A549 (cell line): ENCODE data around the gene USP6NL. TPM values are rescaled to one million over a fixed set of nuclear protein-coding genes. Genes with fewer than 3 reads are reported as not detected.

Experiments
- ATAC-seq, 2 experiments: fragments of 200-7000 bp in 1 of 2; fragments of >200 bp in 1 of 2; cut with Nextera tagmentation in 1 of 2; cut with Tn5 transposase in 1 of 2; 3 replicates each; pipeline versions ENCODE4 v1.8.0 to v1.9.1; 2018 to 2020; ENCODE audit warnings: mild to moderate bottlenecking in 1 of 2, moderate library complexity in 1 of 2
- CTCF ChIA-PET: fragments of 300-600 bp; sonication (Branson Sonifier 250); formaldehyde crosslinking; extraction: SDS; loops from one replicate; lab custom pipeline; 2021; ENCODE audit warnings: antibody characterized with exemption, inconsistent platforms; lab: Yijun Ruan, JAX
- POLR2A ChIA-PET: fragments of 350-600 bp; formaldehyde crosslinking; extraction: SDS; loops from one replicate; lab custom pipeline; 2021; ENCODE audit warnings: antibody characterized with exemption, inconsistent platforms; lab: Yijun Ruan, JAX
- DNase-seq, 2 experiments: peaks; one replicate each; pipeline versions ENCODE4 v3.0.0 to v3.0.0-alpha.2; 2011 to 2016; ENCODE audit warnings: low read depth in 1 of 2, low spot score in 1 of 2
- FAIRE-seq: peaks from 2 replicates; lab custom pipeline; 2011; peaks lifted over from hg19 to GRCh38; lab: Jason Lieb, UNC
- H3K27ac ChIP-seq, 2 experiments: fragments of >200 bp; sonication (Bioruptor Twin); formaldehyde crosslinking; 3 replicates each; pipeline ENCODE4 v1.5.1; 2016 to 2017
- H3K4me1 ChIP-seq: fragments of >200 bp; sonication (Bioruptor Twin); formaldehyde crosslinking; 3 replicates; pipeline ENCODE4 v1.6.1; 2016
- H3K4me2 ChIP-seq: fragments of >200 bp; sonication (Bioruptor Twin); formaldehyde crosslinking; 3 replicates; pipeline ENCODE4 v1.6.1; 2016
- H3K4me3 ChIP-seq: fragments of >200 bp; sonication (Bioruptor Twin); formaldehyde crosslinking; 3 replicates; pipeline ENCODE4 v1.5.1; 2016
- H3K9me3 ChIP-seq: fragments of >200 bp; sonication (Bioruptor Twin); formaldehyde crosslinking; 3 replicates; pipeline ENCODE4 v1.6.1; 2016
- BHLHE40 ChIP-seq: IDR thresholded peaks from 2 replicates; pipeline ENCODE4 v1.6.1; 2012; ENCODE audit warnings: low read depth, low read length, inconsistent platforms
- CBX2 ChIP-seq: fragments of 200-600 bp; sonication (generic); IDR thresholded peaks from 2 replicates; pipeline ENCODE4 v1.6.1; 2016; ENCODE audit warnings: low read depth, mild to moderate bottlenecking, borderline replicate concordance
- CHD4 ChIP-seq: fragments of 200-600 bp; sonication (generic); IDR thresholded peaks from 2 replicates; pipeline ENCODE4 v1.6.1; 2016; ENCODE audit warnings: antibody characterized with exemption, mild to moderate bottlenecking, borderline replicate concordance
- CTCF ChIP-seq: fragments of >200 bp; sonication (Bioruptor Twin); formaldehyde crosslinking; IDR thresholded peaks from 3 replicates; pipeline ENCODE4 v1.5.1; 2016
- EHF ChIP-seq: fragments of 250-450 bp; sonication (Bioruptor Pico); IDR thresholded peaks from 2 replicates; pipeline ENCODE4 v1.5.0; 2020; ENCODE audit warnings: mild to moderate bottlenecking
- ESRRA ChIP-seq: fragments of 150-350 bp; IDR thresholded peaks from 2 replicates; pipeline ENCODE4 v1.6.1; 2014; ENCODE audit warnings: mild to moderate bottlenecking, low read length, borderline replicate concordance
- FOSB ChIP-seq: fragments of 250-450 bp; sonication (Bioruptor Pico); IDR thresholded peaks from 2 replicates; pipeline ENCODE4 v1.5.0; 2020; ENCODE audit warnings: mild to moderate bottlenecking, moderate library complexity
- HEYL ChIP-seq: fragments of 250-450 bp; sonication (Bioruptor Pico); IDR thresholded peaks from 2 replicates; pipeline ENCODE4 v1.8.0; 2021; ENCODE audit warnings: mild to moderate bottlenecking, moderate library complexity
- HOXB13 ChIP-seq: fragments of 250-450 bp; sonication (Bioruptor Pico); IDR thresholded peaks from 2 replicates; pipeline ENCODE4 v1.5.0; 2020; ENCODE audit warnings: low read depth, mild to moderate bottlenecking, moderate library complexity
- HOXB5 ChIP-seq: fragments of 250-450 bp; sonication (Bioruptor Pico); IDR thresholded peaks from 2 replicates; pipeline ENCODE4 v1.5.0; 2020; ENCODE audit warnings: mild to moderate bottlenecking, moderate library complexity
- JUN ChIP-seq, 2 experiments: fragments of >200 bp; sonication (Bioruptor Twin); formaldehyde crosslinking; IDR thresholded peaks; 2 replicates in 1 of 2; 3 replicates in 1 of 2; pipeline ENCODE4 v1.6.1; 2016 to 2017
- KDM5A ChIP-seq: fragments of 200-600 bp; sonication (generic); IDR thresholded peaks from 2 replicates; pipeline ENCODE4 v1.6.1; 2016; ENCODE audit warnings: antibody characterized with exemption, mild to moderate bottlenecking
- NFE2L2 ChIP-seq: fragments of 150-350 bp; conservative IDR thresholded peaks from 2 replicates; pipeline ENCODE4 v1.6.1; 2014; ENCODE audit warnings: low read length
- POLR2AphosphoS2 ChIP-seq: conservative IDR thresholded peaks from 2 replicates; pipeline ENCODE4 v1.6.1; 2012; ENCODE audit warnings: low read length, improper control_type of control experiment, inconsistent platforms
- RFX5 ChIP-seq: fragments of 450-650 bp; IDR thresholded peaks from 2 replicates; pipeline ENCODE4 v1.7.1; 2014; ENCODE audit warnings: antibody characterized with exemption, mild to moderate bottlenecking, moderate library complexity
- SREBF2 ChIP-seq: fragments of 450-650 bp; IDR thresholded peaks from 2 replicates; pipeline ENCODE4 v1.6.1; 2014; ENCODE audit warnings: mild to moderate bottlenecking, moderate library complexity
- TFCP2L1 ChIP-seq: fragments of 250-450 bp; sonication (Bioruptor Pico); IDR thresholded peaks from 2 replicates; pipeline ENCODE4 v1.5.0; 2021; ENCODE audit warnings: mild to moderate bottlenecking
- ZSCAN20 ChIP-seq: fragments of 250-450 bp; sonication (Bioruptor Pico); IDR thresholded peaks from 2 replicates; pipeline ENCODE4 v1.8.0; 2022; ENCODE audit warnings: mild to moderate bottlenecking, moderate library complexity
- WGBS: methylation state at CpG from one replicate; pipeline ENCODE4 v1.1.6; 2017; ENCODE audit errors: missing lambda C conversion rate; 5-methylcytosine and 5-hydroxymethylcytosine counted together
- polyA plus RNA-seq, 4 experiments: library from polyadenylated mRNA; depleted of rRNA in 3 of 4; stranded (reverse); fragments of >200 nt; fragmentation: RNase III in 1 of 4; extraction: RNeasy Plus Mini Kit Qiagen cat#74134 plus additional on column Dnase treatment in 1 of 4; gene quantifications; 2 replicates in 3 of 4; 3 replicates in 1 of 4; pipeline ENCODE4 v1.2.3, GENCODE V29; 2011 to 2017

Gene USP6NL
- polyA plus RNA-seq, 2 of the 4 experiments (the other 2 are of a cell fraction): 10.6 to 18.2 TPM

GRCh38 chr10:11538834-11539190, 72.6 kb downstream of the USP6NL start:
- no peak for ATAC-seq
- POLR2A ChIA-PET: no interaction called here
- peaks cover 15% of the 10 kb centered on the region for H3K4me1 ChIP-seq
- no peak overlapping the region for H3K4me3 ChIP-seq
- 96% methylated on average over 8 of the region's 8 CpGs for WGBS
- CTCF ChIA-PET: interaction anchor here (1.5 kb wide), 1 partner anchor 219 kb away, joined by 5 read pairs; no protein-coding TSS in a partner anchor
- no peak overlapping the region; the same call in 2 of the 3 replicates for H3K4me2 ChIP-seq
- FAIRE-seq: no peak
- DNase-seq: no peak
- H3K9me3 ChIP-seq: no peaks in the 10 kb centered on the region
- TF ChIP-seq CHD4 (no peak), EHF (CRISPR knock-in tag) (no peak), TFCP2L1 (CRISPR knock-in tag) (no peak), FOSB (no peak), ZSCAN20 (CRISPR knock-in tag) (no peak), KDM5A (no peak)
- H3K27ac ChIP-seq: 0 out of 6 replicates have a peak overlapping the region, but pooled peaks of 1 of the 2 experiments have one; percentile 10

- POLR2A ChIA-PET: no interaction called here
- no peak for FAIRE-seq
- TF ChIP-seq POLR2AphosphoS2 (no peak), NFE2L2 (no peak), HEYL (CRISPR knock-in tag) (no peak), ESRRA (no peak), HOXB5 (CRISPR knock-in tag) (no peak), JUN (IDR thresholded peaks at IDR 0.05) (no peak), RFX5 (no peak)
- TF ChIP-seq, all 56 proteins: peak for 0
- CTCF ChIA-PET: interaction anchor here (1.2 to 2.2 kb wide), 2 partner anchors 11 to 22 kb away, joined by 4 to 7 read pairs; no protein-coding TSS in a partner anchor
- WGBS: 98% methylated on average over 1 of the region's 1 CpG
- H3K9me3 ChIP-seq: no peaks in the 10 kb centered on the region
- H3K4me1 ChIP-seq: peaks cover 18% of the 10 kb centered on the region
- no peak for DNase-seq
- H3K4me3 ChIP-seq: no peak overlapping the region
- ATAC-seq: no peak
- no peak overlapping the region for H3K27ac ChIP-seq
- no peak overlapping the region for H3K4me2 ChIP-seq
Measured at GRCh38 chr10:11536228-11536627, 75.2 kb downstream of the USP6NL start.

- Histone ChIP-seq H3K27ac (no peak overlapping the region), H3K4me1 (peaks cover 18% of the 10 kb centered on the region), H3K9me3 (no peaks in the 10 kb centered on the region), H3K4me3 (no peak overlapping the region), H3K4me2 (no peak overlapping the region)
- POLR2A ChIA-PET: no interaction called here
- ATAC-seq: no peak
- DNase-seq: no peak
- CTCF ChIA-PET: interaction anchor here (1.2 to 2.2 kb wide), 3 partner anchors 12 to 79 kb away, joined by 4 to 7 read pairs (median 4); no protein-coding TSS in a partner anchor
- TF ChIP-seq POLR2AphosphoS2 (no peak), SREBF2 (no peak), CBX2 (no peak), TFCP2L1 (CRISPR knock-in tag) (no peak), HOXB13 (no peak)
- WGBS: 91% methylated on average over 5 of the region's 5 CpGs
- FAIRE-seq: no peak
Measured at GRCh38 chr10:11535346-11535959, 76.0 kb downstream of the USP6NL start.

- no peak overlapping the region for H3K4me3 ChIP-seq
- H3K27ac ChIP-seq: no peak overlapping the region
- 0 out of 3 replicates have a peak, but pooled peaks cover 3% of the 10 kb centered on the region for H3K4me1 ChIP-seq
- TF ChIP-seq BHLHE40: no peak
- TF ChIP-seq POLR2AphosphoS2: no peak
- no peak for TF ChIP-seq CTCF
- FAIRE-seq (no peak), ATAC-seq (peak; percentile 91 to 95), DNase-seq (peak in 1 of 2 experiments; percentile 30)
- no peaks in the 10 kb centered on the region for H3K9me3 ChIP-seq
- POLR2A ChIA-PET: interaction anchor here (0.6 kb wide), 1 partner anchor 206 kb away, joined by 3 read pairs; no protein-coding TSS in a partner anchor
- CTCF ChIA-PET: interaction anchor here (0.8 to 2.1 kb wide), 3 partner anchors 18 to 225 kb away, joined by 3 to 11 read pairs (median 9); no protein-coding TSS in a partner anchor
- H3K4me2 ChIP-seq: no peak overlapping the region
Measured at GRCh38 chr10:11533328-11533781, 78.1 kb downstream of the USP6NL start.
